Epithelial cell of prostate (primary cell): ENCODE measurements around the gene LAMP5.

Experiments used
- DNase-seq: peaks from one replicate; pipeline ENCODE4 v3.0.0-alpha.2; 2011; ENCODE audit warnings: low read depth, low spot score
- H3K27ac ChIP-seq: fragments of 450-650 bp; 2 replicates; pipeline ENCODE4 v1.5.1; 2017; ENCODE audit warnings: mild to moderate bottlenecking

Gene LAMP5, protein sequence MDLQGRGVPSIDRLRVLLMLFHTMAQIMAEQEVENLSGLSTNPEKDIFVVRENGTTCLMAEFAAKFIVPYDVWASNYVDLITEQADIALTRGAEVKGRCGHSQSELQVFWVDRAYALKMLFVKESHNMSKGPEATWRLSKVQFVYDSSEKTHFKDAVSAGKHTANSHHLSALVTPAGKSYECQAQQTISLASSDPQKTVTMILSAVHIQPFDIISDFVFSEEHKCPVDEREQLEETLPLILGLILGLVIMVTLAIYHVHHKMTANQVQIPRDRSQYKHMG

DNA sequence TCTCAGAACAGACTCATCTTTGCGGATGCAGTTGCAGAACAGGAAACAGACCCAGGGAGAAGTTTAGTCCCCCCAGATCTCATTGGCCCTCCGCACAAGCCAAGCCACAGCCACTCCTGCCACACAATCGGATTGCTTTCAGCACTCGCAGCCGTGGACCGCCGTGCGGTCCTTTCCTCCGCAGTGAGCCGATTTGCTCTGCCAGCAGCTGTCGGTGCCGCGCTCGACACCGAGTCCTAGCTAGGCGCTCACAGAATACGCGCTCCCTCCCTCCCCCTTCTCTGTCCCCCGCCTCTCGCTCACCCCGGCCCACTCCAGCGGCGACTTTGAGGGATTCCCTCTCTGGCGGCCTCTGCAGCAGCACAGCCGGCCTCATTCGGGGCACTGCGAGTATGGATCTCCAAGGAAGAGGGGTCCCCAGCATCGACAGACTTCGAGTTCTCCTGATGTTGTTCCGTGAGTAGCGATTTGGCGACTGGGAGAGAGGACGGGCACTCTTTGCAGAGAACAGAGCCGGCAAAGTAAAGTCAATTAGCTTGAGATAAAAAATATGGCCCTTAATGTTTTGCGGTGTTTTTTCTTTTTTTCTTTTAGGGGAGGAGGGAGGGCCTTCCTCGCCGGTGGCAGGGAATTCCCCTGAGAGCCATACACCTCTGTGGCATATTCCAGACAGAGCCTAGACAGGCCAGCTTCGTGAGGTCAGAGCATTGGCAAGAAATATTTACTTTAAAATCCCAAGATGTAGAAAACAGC lies at the start of gene LAMP5:
Gene LAMP5, plus strand, starts transcription at position 130 of the 753 bp plus-strand sequence. Its CDS starts 263 bp downstream, at position 393.
- no peak for DNase-seq
- H3K27ac ChIP-seq = no peak within 1 kb of the TSS

DNA sequence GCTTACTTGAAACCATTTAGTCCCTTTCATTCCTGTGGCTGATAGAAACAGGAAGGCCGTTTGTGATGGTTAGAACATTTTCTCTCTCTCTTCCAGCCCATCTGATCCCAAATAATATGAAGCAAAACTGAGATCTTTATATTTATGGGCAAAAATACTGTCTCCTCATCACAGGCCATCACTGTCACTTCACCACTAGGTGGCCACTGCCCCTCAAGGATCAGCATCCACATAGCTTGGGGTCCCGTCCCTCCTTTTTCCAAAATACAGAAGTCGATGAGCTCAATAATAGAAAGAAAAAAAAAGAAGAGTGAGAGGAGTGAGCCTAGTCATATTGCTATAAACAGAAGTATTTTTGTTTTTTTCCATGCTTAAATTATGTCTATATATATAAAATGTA lies 46.4 kb upstream of the LAMP5 start:
- no peak overlapping the region for H3K27ac ChIP-seq
- DNase-seq = no peak

DNA sequence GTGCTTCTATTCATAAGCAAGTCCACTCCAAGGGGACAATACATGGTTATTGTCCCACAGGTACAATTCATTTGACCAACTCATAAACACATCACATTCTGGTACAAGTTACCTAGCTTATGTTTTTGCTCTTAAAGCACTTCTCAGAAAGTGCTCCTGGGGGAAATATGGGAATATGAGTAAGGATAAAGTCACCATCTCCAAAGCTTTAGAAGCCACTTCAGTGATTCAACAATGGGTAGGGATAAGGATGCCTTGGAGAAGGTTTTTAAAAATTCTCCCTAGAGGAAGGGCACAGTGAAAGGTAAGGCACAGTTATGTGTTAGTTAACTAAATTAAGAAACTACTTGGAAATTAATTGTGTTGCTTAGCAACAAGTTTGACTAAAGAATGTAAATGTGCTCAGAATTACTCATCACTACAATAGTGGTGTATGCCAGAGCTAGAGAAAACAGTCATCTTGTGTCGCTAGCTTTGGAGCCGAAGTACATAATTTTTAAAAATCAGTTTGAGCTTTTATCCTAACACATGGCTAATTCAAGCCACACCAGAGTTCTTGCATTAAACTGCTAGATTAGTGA lies 39.5 kb upstream of the LAMP5 start:
- no peak overlapping the region for H3K27ac ChIP-seq
- DNase-seq = no peak

DNA sequence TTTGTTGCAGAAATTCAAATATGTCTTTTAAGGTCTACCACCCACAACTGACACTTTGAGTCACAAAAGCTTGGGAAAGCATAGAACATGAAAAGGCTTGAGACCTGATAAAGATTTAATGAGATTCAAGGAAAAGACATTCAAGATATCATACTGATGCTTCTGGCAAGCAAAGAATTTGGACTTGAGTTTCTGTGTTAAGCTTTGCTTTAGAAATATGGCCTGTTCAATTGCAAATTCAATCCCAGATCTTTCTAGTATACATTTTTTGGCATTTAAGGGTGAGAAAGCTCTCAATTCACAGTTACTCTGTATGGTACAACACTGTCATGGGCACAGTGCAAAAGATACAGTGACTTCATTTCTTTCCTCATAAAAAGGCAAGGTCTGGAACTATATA lies 38.9 kb upstream of the LAMP5 start:
- H3K27ac ChIP-seq = no peak overlapping the region
- DNase-seq = no peak

DNA sequence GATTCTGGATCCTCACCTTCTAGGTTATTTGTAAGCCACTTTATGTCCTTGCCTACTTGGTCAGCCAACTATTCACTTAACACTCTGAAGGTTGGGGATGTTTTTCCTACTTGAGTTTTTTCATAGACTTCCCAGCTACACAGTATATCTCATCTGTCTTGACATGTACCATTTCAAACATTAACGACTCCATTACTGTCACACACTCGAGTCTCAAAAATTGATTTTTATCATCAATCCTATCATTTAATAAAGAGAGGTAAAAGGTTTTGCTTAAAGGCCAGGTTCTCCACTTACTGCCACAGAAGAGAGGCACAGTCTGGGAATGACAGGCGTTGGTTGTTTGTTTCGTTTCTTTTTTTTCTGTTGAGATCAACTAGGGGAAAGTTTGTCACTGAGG lies 38.2 kb upstream of the LAMP5 start:
- H3K27ac ChIP-seq = no peak overlapping the region
- no peak for DNase-seq

DNA sequence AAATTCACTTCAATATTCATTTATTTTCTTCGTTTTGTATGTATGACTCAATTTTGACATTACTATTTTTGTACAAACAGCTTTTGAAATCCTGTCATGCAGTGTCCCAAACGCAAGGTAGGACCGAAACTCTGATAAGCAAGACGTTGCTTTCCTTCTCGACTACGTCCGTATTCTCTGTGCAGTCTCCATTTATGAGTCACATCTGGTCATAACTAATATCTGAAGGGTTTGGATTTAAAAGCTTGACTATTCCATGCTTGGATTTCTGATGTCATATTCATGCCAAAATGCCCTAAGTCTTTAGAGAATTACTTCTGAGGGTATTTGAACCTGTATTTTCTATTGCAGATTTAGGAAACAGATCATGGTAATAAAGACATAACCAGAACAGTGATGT lies 37.8 kb upstream of the LAMP5 start:
- no peak for DNase-seq
- H3K27ac ChIP-seq = no peak overlapping the region

DNA sequence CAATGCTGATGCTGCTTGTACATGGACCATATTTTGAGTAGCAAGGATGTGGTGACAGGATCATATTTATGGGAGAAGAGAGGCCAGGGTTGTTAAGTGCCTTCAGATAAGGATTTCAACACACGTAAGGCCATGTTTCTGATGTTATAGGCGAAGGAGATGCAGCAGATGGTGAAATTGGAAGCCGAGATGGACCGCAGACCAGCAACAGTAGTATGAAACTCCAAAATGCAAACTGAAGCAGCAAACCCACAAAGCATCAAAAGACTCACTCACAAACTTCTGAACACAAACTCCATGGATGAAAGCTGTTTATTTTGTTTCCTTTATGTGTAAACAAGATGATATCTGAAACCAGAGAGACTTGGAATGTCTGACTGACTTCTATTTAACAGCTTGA lies 35.6 kb upstream of the LAMP5 start:
- no peak overlapping the region for H3K27ac ChIP-seq
- DNase-seq = no peak

DNA sequence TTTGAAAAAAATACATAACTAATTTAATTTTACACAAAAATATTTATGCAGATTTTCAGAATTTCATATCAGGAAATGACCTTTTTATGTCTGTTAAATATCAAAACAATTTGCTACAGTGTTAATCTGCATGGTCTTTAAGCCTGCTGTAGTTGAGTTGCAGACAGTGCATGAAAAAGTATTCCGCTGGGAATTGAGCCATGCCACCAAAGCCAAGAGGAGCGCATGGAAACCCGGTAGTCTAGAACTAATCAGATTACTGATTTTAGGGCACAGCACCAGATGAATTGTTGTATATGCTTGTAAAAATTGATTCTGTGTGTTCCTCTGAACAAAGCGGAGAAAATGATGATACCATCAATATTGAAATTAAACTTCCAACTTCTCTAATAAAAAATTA lies 34.3 kb upstream of the LAMP5 start:
- no peak for DNase-seq
- no peak overlapping the region for H3K27ac ChIP-seq

DNA sequence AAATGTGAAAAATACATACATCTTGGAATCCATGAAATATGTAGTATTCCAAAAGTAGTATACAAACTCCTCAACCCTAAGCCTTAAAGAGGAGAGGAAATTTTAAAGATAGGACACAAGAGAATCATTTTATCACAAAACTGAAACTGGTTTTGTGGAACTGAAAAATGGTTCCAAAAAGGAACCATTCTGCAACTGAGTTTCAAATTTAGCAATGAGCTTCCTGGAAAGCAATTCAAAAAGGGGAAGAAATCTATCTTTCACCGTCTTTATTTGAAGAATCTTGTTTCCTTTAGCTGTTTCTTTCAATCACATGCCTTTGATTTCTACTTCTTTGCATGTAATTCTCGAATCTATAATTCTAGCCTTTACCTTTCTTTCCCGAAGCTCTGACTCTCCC lies 32.2 kb upstream of the LAMP5 start:
- no peak for DNase-seq
- H3K27ac ChIP-seq = no peak overlapping the region

DNA sequence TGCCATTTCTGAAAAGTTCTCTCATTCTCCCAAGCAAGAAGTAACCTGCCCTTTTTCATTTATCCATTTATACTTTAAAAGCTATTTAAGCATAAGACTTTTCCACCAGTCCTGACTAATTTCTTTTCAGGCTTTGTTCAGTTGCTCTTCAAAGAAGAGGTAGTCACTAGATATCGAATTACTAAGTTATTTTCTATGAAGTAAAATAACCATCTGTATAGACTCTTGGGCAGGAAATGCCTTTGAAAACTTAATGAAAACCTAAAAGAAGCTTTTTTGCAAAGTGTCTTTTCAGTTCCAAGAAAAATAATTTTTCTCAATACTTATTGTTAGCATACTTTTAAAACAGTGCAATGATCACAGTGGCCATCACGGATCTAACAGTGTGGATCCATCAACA lies 31.3 kb upstream of the LAMP5 start:
- no peak for DNase-seq
- H3K27ac ChIP-seq = no peak overlapping the region

DNA sequence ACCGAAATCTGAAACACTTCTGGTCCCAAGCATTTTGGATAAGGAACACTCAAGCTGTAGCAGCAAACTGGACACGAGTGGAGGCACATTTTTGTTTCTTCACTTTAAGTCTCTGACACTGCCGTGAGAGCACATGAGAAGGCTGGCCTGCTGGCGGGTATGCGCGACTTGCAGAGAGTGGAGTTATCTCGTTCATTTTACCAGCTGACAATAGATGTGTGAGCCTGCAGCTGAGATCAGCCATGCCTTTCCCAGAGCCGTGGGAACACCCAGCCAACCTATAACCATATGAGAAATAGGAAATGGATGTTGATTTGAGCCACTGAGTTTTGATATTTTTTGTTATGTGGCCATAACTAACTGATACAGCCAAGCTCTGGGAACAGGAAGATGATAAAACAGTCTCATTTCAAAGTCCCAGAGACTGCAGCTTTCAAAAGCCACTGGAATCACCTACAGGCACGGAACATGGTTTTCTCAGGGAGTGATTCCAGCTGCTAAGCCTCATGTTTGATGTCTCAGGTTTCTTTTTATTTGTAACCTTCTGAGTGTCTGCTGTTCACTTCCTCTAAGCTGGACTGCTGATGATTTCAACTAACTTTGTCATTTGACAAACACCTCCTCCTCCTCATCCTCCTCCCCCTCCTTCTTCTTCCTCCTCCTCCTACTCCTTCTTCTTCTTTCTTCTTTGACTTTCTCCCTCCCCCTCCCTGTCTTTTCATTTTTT lies 28.6 kb upstream of the LAMP5 start:
- DNase-seq = no peak
- no peak overlapping the region for H3K27ac ChIP-seq

DNA sequence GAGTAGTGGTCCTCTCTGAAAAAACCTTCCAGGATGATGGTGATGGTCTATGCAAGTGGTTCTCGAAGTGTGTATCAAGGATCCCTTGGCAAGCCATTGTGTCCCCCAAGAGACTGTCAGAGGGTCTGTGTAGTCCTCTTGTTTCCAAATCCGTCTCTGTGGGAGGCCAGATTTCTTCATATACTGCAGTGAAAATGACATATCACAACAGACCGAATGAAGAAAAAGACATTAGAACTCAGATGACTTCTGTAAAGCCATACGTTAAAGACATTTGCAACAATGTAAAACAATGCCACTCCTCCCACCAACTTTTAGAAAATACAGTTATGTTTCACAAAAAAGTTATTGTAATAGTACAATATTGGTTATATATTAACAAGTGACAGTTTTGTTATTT lies 27.2 kb upstream of the LAMP5 start:
- H3K27ac ChIP-seq = no peak overlapping the region
- DNase-seq = no peak

DNA sequence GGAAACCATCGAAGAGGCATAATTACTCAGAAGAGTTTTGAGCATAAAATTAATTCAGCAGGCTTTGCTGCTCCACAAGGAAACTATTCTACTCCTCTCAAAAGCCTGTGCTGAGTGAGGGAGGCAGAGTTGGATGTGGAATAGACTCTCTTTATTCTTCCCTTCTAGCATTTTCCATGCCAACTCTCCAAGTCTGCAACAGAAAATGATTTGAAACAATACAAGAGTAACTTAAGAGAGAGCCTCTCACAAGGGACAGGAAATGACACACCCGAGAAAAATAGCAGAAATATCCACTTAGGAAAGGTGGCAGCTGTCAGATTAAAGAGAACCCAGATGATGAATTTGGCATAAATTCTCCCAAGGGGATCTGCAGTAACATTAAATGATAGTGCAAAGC lies 26.3 kb upstream of the LAMP5 start:
- DNase-seq = no peak
- H3K27ac ChIP-seq = no peak overlapping the region

DNA sequence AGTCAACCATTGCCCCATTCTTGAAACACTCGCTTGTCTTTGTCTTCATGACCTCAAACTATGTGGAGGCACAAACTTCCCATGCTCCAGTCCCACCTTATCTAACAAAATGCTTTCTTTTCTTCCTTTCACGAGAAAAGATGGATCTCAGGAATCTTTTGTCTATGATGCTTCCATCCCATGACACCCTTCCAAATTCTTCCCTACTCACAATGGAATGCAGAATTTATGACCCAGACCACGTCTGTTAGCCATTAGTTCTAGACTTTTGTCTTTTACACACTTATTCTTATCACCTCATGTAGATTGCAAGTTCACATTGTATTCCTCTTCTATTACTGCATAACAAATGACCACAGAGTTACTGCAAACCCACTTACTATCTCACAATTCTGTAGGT lies 24.2 kb upstream of the LAMP5 start:
- no peak overlapping the region for H3K27ac ChIP-seq
- no peak for DNase-seq

DNA sequence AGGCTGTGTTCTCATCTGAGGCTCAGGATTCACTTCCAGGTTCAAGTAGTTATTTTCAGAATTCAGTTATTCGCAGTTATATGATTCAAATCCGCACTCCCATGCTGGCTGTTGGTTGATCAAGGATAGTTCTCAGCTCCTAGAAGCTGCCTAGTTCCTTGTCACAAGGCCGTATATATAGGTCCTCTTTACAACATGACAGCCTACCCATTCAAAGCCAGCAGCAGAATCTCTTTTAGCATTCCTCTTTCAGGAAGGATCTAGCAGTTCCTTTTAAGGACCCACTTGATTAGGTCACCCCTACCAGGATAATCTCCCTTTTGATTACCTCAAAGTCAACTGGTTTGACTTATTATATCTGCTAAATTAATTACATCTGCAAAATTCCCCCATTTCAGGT lies 23.8 kb upstream of the LAMP5 start:
- no peak for DNase-seq
- H3K27ac ChIP-seq = no peak overlapping the region

DNA sequence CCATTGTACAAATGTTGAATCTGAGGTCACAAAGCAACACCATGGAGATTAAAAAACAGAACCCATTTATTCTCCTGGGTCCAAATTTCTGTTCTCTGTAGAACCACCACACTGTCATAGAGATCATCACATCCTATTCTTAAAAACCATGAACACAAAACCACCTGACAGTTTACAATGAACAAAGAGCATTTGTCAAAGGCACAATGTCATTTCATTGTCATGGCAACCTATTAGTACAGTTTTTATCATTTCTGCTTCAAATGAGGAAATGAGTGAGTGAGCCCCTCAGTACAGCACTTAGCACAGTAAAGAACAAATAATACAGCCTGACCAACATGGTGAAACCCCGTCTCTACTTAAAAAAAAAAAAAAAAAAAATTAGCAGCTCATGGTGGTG lies 23.1 kb upstream of the LAMP5 start:
- H3K27ac ChIP-seq = no peak overlapping the region
- no peak for DNase-seq

DNA sequence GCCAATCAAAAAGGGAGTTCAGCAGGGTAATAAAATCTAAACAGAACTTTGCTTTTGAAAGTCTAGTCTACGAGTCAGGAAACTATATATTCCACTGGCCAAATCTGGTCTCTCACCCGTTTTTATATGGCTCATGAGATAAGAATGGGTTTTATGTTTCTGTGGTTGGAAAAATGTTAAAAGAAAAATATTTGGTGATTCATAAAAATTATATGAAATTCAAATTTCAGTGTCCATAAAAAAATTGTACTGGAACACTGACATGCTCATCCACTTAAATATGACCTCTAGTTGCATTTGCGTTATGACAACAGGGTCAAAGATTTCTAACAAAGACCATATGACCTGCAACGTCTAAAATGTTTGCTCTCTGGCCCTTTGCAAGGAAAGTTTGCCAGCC lies 22.3 kb upstream of the LAMP5 start:
- H3K27ac ChIP-seq = no peak overlapping the region
- DNase-seq = no peak

DNA sequence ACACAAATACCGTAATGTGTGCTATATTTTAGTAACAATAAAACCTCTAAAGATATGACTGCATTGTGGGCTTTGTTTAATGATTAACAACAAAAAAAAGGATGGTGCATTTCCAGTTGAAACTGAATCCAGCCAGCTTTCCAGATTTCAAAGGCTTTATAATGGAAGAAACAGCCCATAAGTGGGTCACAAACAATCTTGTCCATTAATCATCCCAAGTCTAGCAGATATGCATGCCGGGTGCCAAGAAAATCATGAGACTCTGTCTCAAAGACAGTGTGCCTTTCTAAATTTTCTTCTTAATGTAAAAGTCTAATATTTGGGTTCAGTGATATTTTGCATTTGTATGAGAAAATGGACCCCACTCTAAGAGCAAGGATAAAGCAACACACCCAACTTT lies 20.6 kb upstream of the LAMP5 start:
- no peak for DNase-seq
- no peak overlapping the region for H3K27ac ChIP-seq

DNA sequence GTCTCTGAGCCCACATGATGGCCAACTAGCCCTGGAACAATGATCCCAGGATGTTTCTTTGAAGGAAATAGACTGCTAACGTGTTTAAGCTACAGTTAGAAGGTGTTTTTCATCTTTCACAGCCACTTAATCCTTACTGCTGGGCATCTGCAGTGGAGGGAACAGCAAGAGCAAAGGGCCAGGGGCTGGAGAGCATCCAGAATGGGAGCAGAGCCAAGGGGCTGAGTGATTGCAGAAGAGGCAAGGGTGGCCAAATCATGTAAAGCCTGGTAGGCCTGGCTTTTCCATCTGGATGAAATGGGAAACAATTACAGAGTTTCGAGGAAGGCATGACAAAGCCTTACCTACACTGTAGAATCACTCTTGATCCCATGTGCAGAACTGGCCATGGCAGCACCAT lies 18.7 kb upstream of the LAMP5 start:
- DNase-seq = no peak
- no peak overlapping the region for H3K27ac ChIP-seq

DNA sequence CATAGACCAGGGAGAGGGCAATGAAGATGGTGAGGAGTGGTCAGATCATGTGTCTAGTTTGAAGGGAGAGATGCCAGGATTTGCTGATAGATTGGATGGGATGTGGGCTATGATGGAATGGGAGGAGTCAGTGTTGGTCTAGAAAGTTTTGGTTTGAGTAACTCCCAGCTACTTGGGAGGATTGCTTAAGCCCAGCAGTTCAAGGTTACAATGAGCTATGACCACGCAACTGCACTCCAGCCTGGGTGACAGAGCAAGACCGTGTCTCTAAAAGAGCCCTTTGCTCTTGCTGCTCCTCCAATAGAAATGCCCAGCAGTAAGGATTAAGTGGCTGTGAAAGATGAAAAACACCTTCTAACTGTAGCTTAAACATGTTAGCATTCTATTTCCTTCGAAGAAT lies 18.2 kb upstream of the LAMP5 start:
- DNase-seq = no peak
- H3K27ac ChIP-seq = no peak overlapping the region

DNA sequence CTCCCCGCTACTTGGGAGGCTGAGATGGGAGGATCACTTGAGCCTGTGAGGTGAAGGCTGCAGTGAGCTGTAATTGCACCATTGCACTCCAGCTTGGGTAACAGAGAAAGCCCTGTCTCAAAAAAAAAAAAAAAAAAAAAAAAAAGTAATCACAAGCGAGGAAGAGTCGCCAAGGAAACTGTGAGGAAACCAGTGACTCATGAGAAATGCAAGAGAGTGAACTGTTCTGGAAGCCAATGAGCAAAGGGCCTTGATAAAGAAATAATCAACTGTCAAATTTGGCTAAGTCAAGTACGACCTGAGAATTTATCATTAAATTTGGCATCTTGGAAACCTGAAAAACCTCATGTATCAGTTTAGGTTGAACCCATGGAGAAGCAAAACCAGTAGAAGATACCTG lies 16.1 kb upstream of the LAMP5 start:
- no peak overlapping the region for H3K27ac ChIP-seq
- no peak for DNase-seq
